H1 (cell line): Measurements from ENCODE around the gene TUBB8B. TPM values are rescaled to one million over a fixed set of nuclear protein-coding genes. Genes with fewer than 3 reads are reported as not detected.
"Not testable (repeated sequence)": the region's sequence is repeated elsewhere in the genome, so short reads cannot be mapped to it uniquely, and the experiment has no call there.

Experiments used
- CTCF ChIA-PET: fragments of 300-600 bp; sonication (Branson Sonifier 250); formaldehyde crosslinking; loops from one replicate; lab custom pipeline; 2021; ENCODE audit not compliant: partially characterized antibody; lab: Charles Lee
- POLR2A ChIA-PET: fragments of 300-600 bp; sonication (Branson Sonifier 250); formaldehyde crosslinking; loops from one replicate; lab custom pipeline; 2021; ENCODE audit warnings: inconsistent platforms; ENCODE audit not compliant: partially characterized antibody; lab: Charles Lee
- DNase-seq, 2 experiments: peaks; one replicate each; pipeline versions ENCODE4 v3.0.0 to v3.0.0-alpha.2; 2010 to 2022; ENCODE audit warnings: low spot score in 2 of 2, low read depth in 1 of 2, mixed read lengths in 1 of 2
- FAIRE-seq: peaks from 2 replicates; lab custom pipeline; 2011; peaks lifted over from hg19 to GRCh38; lab: Jason Lieb, UNC
- H2AFZ ChIP-seq: 2 replicates; pipeline ENCODE4 v1.8.1; 2012; ENCODE audit warnings: low read length, inconsistent platforms
- H2AK5ac ChIP-seq: 2 replicates; pipeline ENCODE4 v1.6.1; 2013; ENCODE audit warnings: low read depth, low read length
- H2BK120ac ChIP-seq: replicated peaks from 2 replicates; pipeline ENCODE3; 2013; ENCODE audit warnings: low read depth, low read length, inconsistent platforms
- H2BK12ac ChIP-seq: 2 replicates; pipeline ENCODE4 v1.6.1; 2013; ENCODE audit warnings: low read depth, low read length
- H2BK15ac ChIP-seq: 2 replicates; pipeline ENCODE4 v1.6.1; 2013; ENCODE audit warnings: low read length
- H2BK20ac ChIP-seq: 2 replicates; pipeline ENCODE4 v1.6.1; 2013; ENCODE audit warnings: low read length
- H2BK5ac ChIP-seq: 2 replicates; pipeline ENCODE4 v1.6.1; 2013; ENCODE audit warnings: low read depth, low read length
- H3K14ac ChIP-seq: 2 replicates; pipeline ENCODE4 v1.6.1; 2013; ENCODE audit warnings: inconsistent platforms; ENCODE audit not compliant: insufficient read length
- H3K18ac ChIP-seq: 2 replicates; pipeline ENCODE4 v1.6.1; 2013; ENCODE audit warnings: low read length; ENCODE audit errors: extremely low read depth
- H3K23ac ChIP-seq: 2 replicates; pipeline ENCODE4 v1.6.1; 2013; ENCODE audit warnings: inconsistent platforms; ENCODE audit not compliant: insufficient read length
- H3K23me2 ChIP-seq: 2 replicates; pipeline ENCODE4 v1.6.1; 2013; ENCODE audit warnings: low read depth, low read length
- H3K27ac ChIP-seq: 2 replicates; pipeline ENCODE4 v1.6.1; 2011; ENCODE audit warnings: low read depth, low read length, inconsistent platforms
- H3K27me3 ChIP-seq, 4 experiments: replicated peaks in 1 of 4; 1 replicate in 1 of 4; 2 replicates in 3 of 4; pipeline versions ENCODE4 v1.6.1 to v1.8.1; 2011 to 2013; ENCODE audit warnings: low read length in 3 of 4, mild to moderate bottlenecking in 3 of 4, inconsistent platforms in 2 of 4, mixed read lengths in 2 of 4, moderate library complexity in 1 of 4; ENCODE audit not compliant: control insufficient read depth in 3 of 4, insufficient read depth in 3 of 4; ENCODE audit errors: extremely low read depth in 1 of 4
- H3K36me3 ChIP-seq, 4 experiments: 2 replicates each; pipeline versions ENCODE4 v1.6.1 to v1.8.1; 2011 to 2013; ENCODE audit warnings: mild to moderate bottlenecking in 4 of 4, low read length in 3 of 4, moderate library complexity in 2 of 4, control low read depth in 1 of 4, inconsistent platforms in 1 of 4; ENCODE audit not compliant: insufficient read depth in 4 of 4, control insufficient read depth in 2 of 4
- H3K4ac ChIP-seq: replicated peaks from 2 replicates; pipeline ENCODE3; 2013; ENCODE audit warnings: low read length, low read depth, mixed read lengths, inconsistent platforms; ENCODE audit not compliant: insufficient read length
- H3K4me1 ChIP-seq, 4 experiments: replicated peaks in 1 of 4; 1 replicate in 1 of 4; 2 replicates in 3 of 4; pipeline versions ENCODE4 v1.6.1 to v1.8.1; 2011 to 2013; ENCODE audit warnings: low read length in 3 of 4, inconsistent platforms in 2 of 4, mixed read lengths in 1 of 4; ENCODE audit not compliant: insufficient read depth in 4 of 4, control insufficient read depth in 3 of 4
- H3K4me2 ChIP-seq, 2 experiments: 2 replicates each; pipeline versions ENCODE4 v1.6.1 to v1.8.1; 2011 to 2013; ENCODE audit warnings: low read depth in 2 of 2, low read length in 2 of 2, control low read depth in 1 of 2, inconsistent platforms in 1 of 2, mild to moderate bottlenecking in 1 of 2; ENCODE audit not compliant: insufficient read depth in 1 of 2
- H3K4me3 ChIP-seq, 4 experiments: fragments of 200-600, 300-600 bp in 1 of 4; sonication (generic), shearing (Covaris generic), sonication (Bioruptor Twin) in 1 of 4; 2 replicates each; pipeline versions ENCODE4 v1.5.1 to v1.8.1; 2011 to 2016; ENCODE audit warnings: low read length in 4 of 4, low read depth in 3 of 4, control low read depth in 2 of 4, inconsistent platforms in 2 of 4, mild to moderate bottlenecking in 2 of 4, mixed read lengths in 1 of 4, moderate library complexity in 1 of 4; ENCODE audit not compliant: insufficient read depth in 2 of 4; ENCODE audit errors: extremely low read depth in 1 of 4
- H3K56ac ChIP-seq: replicated peaks from 2 replicates; pipeline ENCODE3; 2013; ENCODE audit warnings: low read depth, mild to moderate bottlenecking, mixed read lengths, low read length, inconsistent platforms; ENCODE audit not compliant: insufficient read length
- H3K79me1 ChIP-seq: 2 replicates; pipeline ENCODE4 v1.6.1; 2013; ENCODE audit warnings: low read depth, low read length, control low read depth
- H3K79me2 ChIP-seq, 2 experiments: 2 replicates each; pipeline versions ENCODE4 v1.6.1 to v1.8.1; 2012 to 2013; ENCODE audit warnings: low read length in 2 of 2, mild to moderate bottlenecking in 2 of 2, inconsistent platforms in 1 of 2; ENCODE audit not compliant: insufficient read depth in 2 of 2, control insufficient read depth in 1 of 2
- H3K9ac ChIP-seq, 4 experiments: replicated peaks in 1 of 4; 1 replicate in 1 of 4; 2 replicates in 3 of 4; pipeline versions ENCODE4 v1.6.1 to v1.8.1; 2011 to 2013; ENCODE audit warnings: low read depth in 3 of 4, low read length in 3 of 4, control low read depth in 2 of 4, mild to moderate bottlenecking in 2 of 4, moderate library complexity in 2 of 4, inconsistent platforms in 1 of 4; ENCODE audit errors: extremely low read depth in 1 of 4
- H3K9me3 ChIP-seq, 2 experiments: 2 replicates each; pipeline versions ENCODE4 v1.6.1 to v1.8.1; 2012 to 2013; ENCODE audit warnings: mild to moderate bottlenecking in 2 of 2, moderate library complexity in 2 of 2, control low read depth in 1 of 2, inconsistent platforms in 1 of 2, low read depth in 1 of 2, low read length in 1 of 2, mixed read lengths in 1 of 2; ENCODE audit not compliant: insufficient read depth in 2 of 2
- H4K20me1 ChIP-seq, 2 experiments: replicated peaks in 1 of 2; 2 replicates each; pipeline versions ENCODE3 to v1.8.1; 2011 to 2013; ENCODE audit warnings: inconsistent platforms in 2 of 2, low read length in 2 of 2, mild to moderate bottlenecking in 1 of 2; ENCODE audit not compliant: insufficient read depth in 2 of 2, control insufficient read depth in 1 of 2
- H4K5ac ChIP-seq: 2 replicates; pipeline ENCODE4 v1.6.1; 2013; ENCODE audit warnings: low read length, low read depth, mixed read lengths, inconsistent platforms; ENCODE audit not compliant: insufficient read length
- H4K8ac ChIP-seq: 2 replicates; pipeline ENCODE4 v1.8.0; 2013; ENCODE audit warnings: mild to moderate bottlenecking, moderate library complexity, low read length, inconsistent platforms; ENCODE audit not compliant: insufficient read depth; ENCODE audit errors: extremely low read depth
- H4K91ac ChIP-seq: replicated peaks from 2 replicates; pipeline ENCODE3; 2013; ENCODE audit warnings: low read length, mixed read lengths, inconsistent platforms; ENCODE audit not compliant: insufficient read length
- WGBS, 2 experiments: shearing (Covaris generic) in 1 of 2; methylation state at CpG; one replicate each; pipeline versions ENCODE4 v1.1.6 to v1.1.7; 2013 to 2015; ENCODE audit warnings: low lambda C conversion rate in 2 of 2, mixed read lengths in 2 of 2, inconsistent platforms in 1 of 2, low coverage in 1 of 2, missing lambda C conversion rate in 1 of 2; ENCODE audit not compliant: insufficient replicate concordance in 2 of 2, insufficient coverage in 1 of 2, insufficient read length in 1 of 2; ENCODE audit errors: extremely low coverage in 1 of 2, missing lambda C conversion rate in 1 of 2; 5-methylcytosine and 5-hydroxymethylcytosine counted together
- long read RNA-seq, 2 experiments: library from RNA in 1 of 2; library from capped mRNA in 1 of 2; stranded (forward); transcript quantifications; one replicate each; pipeline ENCODE4 v2.0.0, GENCODE V29; 2021; ENCODE audit warnings: inconsistent platforms in 1 of 2
- polyA minus RNA-seq, 3 experiments: library from RNA; depleted of rRNA, polyadenylated mRNA; stranded (reverse); fragments of >200 nt; gene quantifications; 1 replicate in 2 of 3; 2 replicates in 1 of 3; pipeline ENCODE4 v1.2.3, GENCODE V29; 2011
- polyA plus RNA-seq, 7 experiments: library from polyadenylated mRNA; depleted of rRNA in 3 of 7; stranded (reverse) in 5 of 7; unstranded in 2 of 7; fragments of >200 nt in 5 of 7; fragments of 200-250 nt in 2 of 7; gene quantifications; 1 replicate in 5 of 7; 2 replicates in 1 of 7; 4 replicates in 1 of 7; pipeline versions ENCODE4 v1.2.1 to v1.2.3, GENCODE V29; 2011 to 2013; ENCODE audit warnings: missing spikeins in 2 of 7, mixed read lengths in 2 of 7
- total RNA-seq: library from RNA; stranded (reverse); fragmentation: NEBNext Ultra II Directional; extraction: Animal tissue kit (Norgen Biotek cat#: 25700); gene quantifications from 2 replicates; pipeline ENCODE4 v1.2.1, GENCODE V29; 2021

Gene TUBB8B
- total RNA-seq = 0.36 and 0.60 TPM in 2 replicates
- 1.3 TPM in 2 replicates for polyA plus RNA-seq (2011; rRNA removed)
- polyA plus RNA-seq (2011; cell fraction: cytosol; rRNA removed) = 1.3 TPM
- 4.6 TPM for polyA plus RNA-seq (2011; cell fraction: nucleus; rRNA removed)
- 0.59 to 0.66 TPM (median 0.63 TPM) in 4 replicates for polyA plus RNA-seq (2012, experiment 1 of 2)
- polyA plus RNA-seq (2012, experiment 2 of 2) = 0.25 TPM
- 0.49 TPM for polyA plus RNA-seq (2013, experiment 1 of 2)
- polyA plus RNA-seq (2013, experiment 2 of 2) = 0.48 TPM
- 0.20 and 1.0 TPM in 2 replicates for polyA minus RNA-seq (2011; rRNA and poly(A)+ RNA removed)
- not detected for polyA minus RNA-seq (2011; cell fraction: cytosol; rRNA and poly(A)+ RNA removed)
- polyA minus RNA-seq (2011; cell fraction: nucleus; rRNA and poly(A)+ RNA removed) = 1.4 TPM
- long read RNA-seq, experiment 1 = 0 reads
- long read RNA-seq, experiment 2 = 0 reads

GRCh38 chr18:49176-49665 lies at the start of gene TUBB8B:
Gene TUBB8B, minus strand, starts transcription at chr18:49615. Its CDS starts 58 bp downstream, at chr18:49557.
- H3K4me3 ChIP-seq, H4K91ac ChIP-seq, POLR2A ChIA-PET, H4K20me1 ChIP-seq, H3K4me1 ChIP-seq, H3K18ac ChIP-seq, H2BK15ac ChIP-seq, H3K79me2 ChIP-seq, H3K36me3 ChIP-seq, H2BK12ac ChIP-seq, H3K4ac ChIP-seq, H2BK5ac ChIP-seq, DNase-seq, H3K9ac ChIP-seq, FAIRE-seq, H3K4me2 ChIP-seq, H2AK5ac ChIP-seq, H3K23ac ChIP-seq, H4K5ac ChIP-seq, H3K23me2 ChIP-seq, H2AFZ ChIP-seq, H3K27ac ChIP-seq, H4K8ac ChIP-seq, H3K27me3 ChIP-seq, H3K14ac ChIP-seq, H2BK120ac ChIP-seq, H3K56ac ChIP-seq, H3K79me1 ChIP-seq, H2BK20ac ChIP-seq, CTCF ChIA-PET: not testable (repeated sequence)
- 68% methylated on average over 13 of the region's 37 CpGs; no CpG with 5 or more reads in 1 of the 2 experiments for WGBS, 2 experiments
- H3K9me3 ChIP-seq = peaks cover 0 to 23% of the 10 kb centered on the region in 2 experiments; a peak in 2 of 4 replicates
